NCI-H345 treated with DMSO at 0.1 percent for 48 hours (cell line): Measurements from ENCODE around the gene BABAM2.

ENCODE experiments used
- DNase-seq: peaks from one replicate; lab custom pipeline; 2025; ENCODE audit not compliant: unreplicated experiment; lab: John Stamatoyannopoulos, UW

BABAM2 gene

GRCh38 chr2:28152585-28153280, 262.2 kb downstream of the BABAM2 start:
- DNase-seq: no peak

- no peak for DNase-seq
These were observed 263.3 kb downstream of the BABAM2 start for GRCh38 chr2:28153851-28154250.

- DNase-seq: no peak
These were observed 264.6 kb downstream of the BABAM2 start for GRCh38 chr2:28155086-28155485.

DNA sequence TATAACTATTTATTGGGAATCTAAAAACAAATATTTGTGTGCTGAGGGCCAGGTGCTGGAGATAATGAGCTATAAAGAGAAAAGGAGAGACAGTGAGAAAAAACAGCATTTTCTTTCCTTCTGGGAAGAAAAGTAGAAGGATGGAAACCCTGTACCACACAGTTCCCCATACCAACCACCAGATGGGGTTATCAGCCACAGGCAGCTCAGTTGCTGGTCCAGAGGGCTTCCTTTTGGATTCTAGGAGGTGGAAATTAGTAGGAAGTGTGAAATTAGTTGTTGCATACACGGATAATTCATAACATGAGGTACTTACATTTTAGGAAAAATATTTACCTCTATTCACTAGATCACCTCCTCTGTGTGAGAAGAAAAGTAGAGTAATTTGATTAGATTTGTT, 265.1 kb downstream of the BABAM2 start:
- no peak for DNase-seq

- DNase-seq: no peak
These were observed 268.3 kb downstream of the BABAM2 start for GRCh38 chr2:28158791-28159190.

DNA sequence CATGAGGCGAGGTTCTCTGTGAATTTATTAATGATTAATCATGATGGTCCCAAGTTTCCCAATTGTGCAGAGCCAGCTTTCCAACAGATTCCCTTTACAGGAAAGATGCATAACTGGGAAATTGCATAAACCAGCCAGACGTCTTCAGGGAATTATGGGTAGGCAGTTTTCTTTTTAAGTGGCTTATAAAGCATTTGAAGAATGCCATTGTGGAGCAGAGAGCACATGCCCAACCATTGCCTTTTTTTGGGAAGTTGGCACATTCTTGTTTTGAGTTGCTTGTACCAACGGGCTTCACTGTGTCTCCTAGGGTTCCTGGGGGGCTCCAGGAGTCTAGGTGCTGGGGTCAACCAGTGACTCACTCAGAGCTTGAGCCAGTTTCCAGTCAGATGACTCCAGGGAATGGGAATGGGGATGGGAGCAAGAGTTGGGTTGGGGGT, 270.5 kb downstream of the BABAM2 start:
- no peak for DNase-seq

- no peak for DNase-seq
These were observed 270.9 kb downstream of the BABAM2 start for GRCh38 chr2:28161466-28161865.

GRCh38 chr2:28162564-28162963, 272.0 kb downstream of the BABAM2 start:
- no peak for DNase-seq

DNA sequence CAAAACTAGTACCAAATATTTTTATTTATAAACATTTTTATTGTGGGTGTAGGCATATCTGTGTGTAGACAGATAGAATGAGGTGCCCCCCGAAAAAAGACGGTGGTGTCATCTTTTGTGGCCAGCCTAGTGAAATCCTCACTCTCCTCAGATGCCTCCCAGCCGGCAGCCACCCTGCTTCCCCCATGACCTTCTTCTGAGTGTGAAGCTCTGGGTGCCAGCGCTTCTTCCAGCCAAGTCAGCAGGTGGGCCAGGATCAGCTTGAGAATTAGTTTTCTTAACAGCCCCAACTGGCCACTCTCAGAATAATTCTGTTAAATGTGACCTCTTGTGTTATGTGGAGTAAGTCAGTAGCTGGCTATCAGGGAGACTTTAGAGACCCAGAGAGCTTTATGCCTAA, 272.5 kb downstream of the BABAM2 start:
- DNase-seq: no peak

- no peak for DNase-seq
These were observed 273.2 kb downstream of the BABAM2 start for GRCh38 chr2:28163627-28164279.

DNA sequence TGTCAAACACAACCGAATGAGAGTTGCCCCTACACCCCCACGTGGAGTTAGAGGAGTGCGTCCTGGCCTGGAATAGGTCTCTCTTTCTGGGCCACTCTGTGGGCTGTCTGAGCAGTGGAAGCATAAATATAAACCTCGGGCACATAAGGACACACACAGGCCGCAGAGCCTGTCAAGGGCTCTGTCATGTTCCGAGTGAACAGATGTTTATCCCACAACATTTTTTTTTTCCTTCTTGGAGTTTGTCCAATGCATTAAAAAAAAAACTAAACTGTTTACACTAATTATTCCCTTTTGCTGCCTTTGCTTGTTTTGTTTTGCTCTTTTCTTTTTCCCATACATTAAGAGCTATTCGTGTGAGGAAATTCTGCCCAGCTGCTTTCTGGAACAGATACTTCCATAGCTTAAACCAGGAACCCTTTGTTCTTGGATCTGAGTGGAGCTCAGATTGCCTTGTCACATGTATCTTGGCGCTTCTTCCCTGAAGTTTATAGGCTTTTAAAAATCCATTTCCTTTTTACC, 273.8 kb downstream of the BABAM2 start:
- no peak for DNase-seq

DNA sequence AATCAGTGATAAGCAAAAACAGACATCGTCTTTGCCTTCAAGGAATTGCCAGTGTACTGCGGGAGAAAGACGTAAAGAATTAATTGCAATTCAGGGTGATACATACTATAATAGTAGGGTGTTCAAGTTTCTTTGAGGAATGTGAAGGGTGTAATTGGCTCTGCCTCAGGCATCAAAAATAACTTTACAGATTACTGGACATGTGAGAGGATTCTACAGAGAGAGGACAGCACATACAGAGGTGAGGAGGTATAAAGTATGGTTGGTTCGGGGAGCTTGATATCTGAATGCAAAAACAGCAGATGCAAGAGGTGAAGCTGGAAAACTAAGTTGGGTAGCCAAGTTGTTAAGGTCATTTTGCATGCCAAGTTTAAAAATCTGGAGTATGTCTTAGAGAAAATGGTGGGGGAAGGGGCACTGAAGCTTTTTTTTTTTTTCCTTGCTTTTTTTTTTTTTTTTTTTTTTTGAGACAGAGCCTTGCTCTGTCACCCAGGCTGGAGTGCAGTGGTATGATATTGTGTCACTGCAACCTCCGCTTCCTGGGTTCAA, 274.6 kb downstream of the BABAM2 start:
- DNase-seq: no peak

DNA sequence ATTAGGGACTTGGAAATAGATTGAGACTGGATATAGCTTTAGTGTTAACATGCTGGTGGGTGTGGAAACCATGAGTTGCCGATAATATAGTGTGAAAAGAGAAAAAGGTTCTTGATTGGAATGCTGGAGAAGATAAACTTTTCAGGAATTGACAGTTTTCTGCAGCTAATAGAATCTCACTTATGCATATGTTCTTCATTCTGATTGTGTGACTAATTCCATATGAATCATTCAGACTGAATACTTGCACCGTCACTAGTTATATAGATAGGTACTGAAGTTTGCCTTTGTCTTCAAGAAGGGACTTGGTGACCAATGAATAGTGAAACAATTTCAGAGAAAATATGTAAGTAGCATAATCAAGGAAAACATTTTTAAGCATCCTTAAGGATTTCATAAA, 276.4 kb downstream of the BABAM2 start:
- DNase-seq: no peak

DNA sequence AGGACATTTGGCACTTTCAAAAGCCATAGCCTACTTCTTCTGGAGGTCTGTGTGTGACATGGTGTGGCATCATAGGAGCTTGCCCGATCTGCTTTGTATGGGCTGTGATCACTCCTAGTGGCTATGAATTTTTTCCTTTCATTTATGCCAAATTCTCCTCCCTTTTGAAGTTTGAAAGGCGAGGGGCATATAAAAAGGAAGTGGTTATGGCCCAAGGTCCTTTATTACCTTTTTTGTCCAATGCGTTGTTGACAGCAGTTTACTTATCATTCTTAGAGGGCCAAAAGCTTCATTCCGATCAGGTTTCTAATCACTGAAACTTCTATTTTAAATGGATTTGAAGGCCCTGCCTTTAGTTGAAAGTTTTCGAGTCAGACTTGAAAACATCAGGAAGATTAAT, 277.8 kb downstream of the BABAM2 start:
- DNase-seq: no peak

- DNase-seq: no peak
These were observed 279.0 kb downstream of the BABAM2 start for GRCh38 chr2:28169492-28169891.

DNA sequence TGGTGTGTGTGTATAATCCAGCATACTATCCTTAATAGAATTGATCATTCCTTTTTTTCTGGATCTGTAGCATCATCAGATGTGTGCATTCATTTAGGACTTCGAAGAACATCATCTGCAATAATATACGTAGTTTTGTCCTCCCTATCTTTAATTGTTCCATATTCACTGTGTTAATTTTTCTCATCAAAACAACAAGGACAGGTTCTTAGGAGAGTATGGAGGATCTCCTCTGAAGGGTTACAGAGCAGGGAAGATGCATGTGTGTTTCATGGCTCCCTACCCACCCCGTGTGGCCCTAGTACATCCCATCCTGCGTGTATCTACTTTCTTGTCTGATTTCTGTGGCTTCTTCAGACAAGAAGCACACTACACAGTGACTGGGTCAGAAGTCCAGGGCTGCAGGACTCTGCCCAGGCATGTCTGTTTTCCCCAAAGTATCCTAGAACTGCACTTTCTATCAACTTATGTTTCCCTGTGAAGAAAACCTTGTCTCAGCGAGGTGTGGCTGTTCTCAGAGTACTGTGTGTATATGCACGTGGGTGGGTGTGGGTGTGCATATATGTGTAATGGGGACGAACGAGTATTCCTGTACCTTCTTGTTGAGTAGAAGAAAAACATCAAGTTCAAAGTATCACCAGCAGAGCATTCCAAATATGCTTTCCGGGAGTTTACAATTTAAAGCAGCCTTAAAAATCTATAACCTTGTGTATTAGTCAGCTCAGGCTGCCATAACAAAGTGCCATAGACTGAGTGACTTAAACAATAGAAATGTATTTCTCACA, 281.8 kb downstream of the BABAM2 start:
- no peak for DNase-seq

GRCh38 chr2:28173377-28173776, 282.8 kb downstream of the BABAM2 start:
- no peak for DNase-seq

DNA sequence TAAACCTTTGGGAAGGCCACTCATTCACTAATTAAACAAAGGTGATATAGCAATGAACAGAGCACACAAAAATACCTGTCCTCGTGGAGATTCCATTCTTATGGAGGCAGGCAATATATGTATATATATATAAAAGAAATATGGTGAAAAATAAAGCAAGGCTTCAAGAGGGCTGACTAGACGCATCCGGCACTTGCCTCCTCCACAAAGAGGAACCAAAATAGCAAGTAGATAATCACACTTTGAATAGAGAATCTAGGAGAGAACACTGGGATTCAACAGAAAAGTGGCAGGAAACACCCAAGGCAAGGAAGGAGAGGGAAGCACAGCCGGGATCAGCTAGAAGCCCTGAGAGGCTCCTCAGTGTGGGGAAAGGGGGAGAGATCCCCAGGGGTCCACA, 283.7 kb downstream of the BABAM2 start:
- DNase-seq: no peak

DNA sequence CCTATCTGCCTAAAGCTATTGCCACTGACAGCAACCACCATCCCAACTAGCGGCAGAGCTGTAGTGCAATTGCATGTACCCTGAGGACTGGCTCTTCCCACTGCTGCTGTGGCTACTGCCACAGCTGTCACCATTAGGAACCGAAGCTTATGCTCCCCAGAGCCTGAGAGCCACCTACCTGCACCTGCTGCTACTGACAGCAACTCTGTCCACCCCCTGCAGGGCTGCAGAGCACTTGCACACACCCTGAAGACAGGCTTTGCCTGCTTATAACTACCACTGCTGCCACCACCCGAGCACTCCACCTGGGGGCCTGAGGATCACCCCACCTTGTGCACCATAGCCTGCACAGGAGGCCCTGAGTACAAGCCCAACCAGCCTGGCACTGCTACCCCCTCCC, 284.5 kb downstream of the BABAM2 start:
- peak; percentile 23 for DNase-seq

DNA sequence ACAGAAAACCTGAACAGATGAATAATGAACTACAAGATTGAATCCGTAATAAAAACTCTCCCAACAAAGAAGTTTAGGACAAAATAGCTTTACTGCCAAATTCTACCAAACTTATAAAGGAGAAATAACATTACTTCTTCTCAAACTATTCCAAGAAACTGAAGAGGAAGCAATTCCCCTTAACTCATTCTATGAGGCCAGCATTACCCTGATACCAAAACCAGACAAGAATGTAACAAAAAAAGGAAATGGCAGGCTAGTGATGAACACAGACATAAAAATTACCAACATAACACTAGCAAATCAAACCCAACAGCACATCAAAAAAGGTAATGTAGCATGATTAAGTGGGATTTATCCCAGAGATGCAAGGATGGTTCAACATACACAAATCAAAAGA, 288.4 kb downstream of the BABAM2 start:
- DNase-seq: no peak

DNA sequence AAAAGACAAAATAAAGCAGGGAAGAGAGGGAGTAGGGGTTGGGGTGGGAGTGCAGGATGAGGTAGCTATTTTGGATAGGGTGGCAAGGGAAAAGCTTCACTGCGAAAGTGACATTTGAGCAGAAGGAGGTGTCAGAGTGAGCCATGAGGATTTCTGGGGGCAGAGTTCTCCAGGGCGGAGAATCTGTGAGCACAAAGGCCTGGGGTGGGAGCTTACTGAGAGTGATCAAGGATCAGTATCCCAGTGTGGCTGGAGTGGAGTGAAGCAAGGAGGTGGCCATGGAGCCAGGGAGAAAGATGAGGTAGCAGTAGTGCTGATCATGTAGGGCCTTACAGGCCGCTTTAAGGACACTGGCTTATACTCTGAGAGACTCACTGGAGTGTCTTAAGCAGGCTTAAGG, 291.3 kb downstream of the BABAM2 start:
- no peak for DNase-seq

DNA sequence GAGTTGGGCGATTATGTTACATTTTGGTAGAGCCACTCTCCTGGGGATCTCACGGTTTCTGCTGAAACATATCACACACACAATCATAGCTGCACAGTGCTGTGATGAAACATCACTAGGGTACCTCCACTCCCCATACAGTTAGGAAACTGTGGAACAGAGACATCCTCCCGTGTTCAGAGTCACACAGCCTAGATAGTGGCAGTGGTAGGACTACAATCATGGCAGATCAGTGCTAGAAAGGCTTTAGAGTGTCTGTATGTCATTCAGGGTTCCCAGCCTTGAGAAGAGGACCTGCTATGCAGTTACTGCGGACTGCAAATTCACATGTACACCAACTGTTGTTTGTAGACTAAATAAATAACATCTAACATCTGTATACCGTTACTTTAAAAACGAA, 291.8 kb downstream of the BABAM2 start:
- no peak for DNase-seq
